IPS-20b (cell line): Measurements from ENCODE around the gene PPP1R14C.
"Not testable (repeated sequence)": the region's sequence is repeated elsewhere in the genome, so short reads cannot be mapped to it uniquely, and the experiment has no call there.

Source experiments
- H3K27ac ChIP-seq: one replicate; pipeline ENCODE4 v1.5.1; 2013; ENCODE audit warnings: low read length
- H3K27me3 ChIP-seq: 2 replicates; pipeline ENCODE4 v1.6.1; 2013; ENCODE audit warnings: mild to moderate bottlenecking, low read length, inconsistent platforms; ENCODE audit not compliant: insufficient read depth
- H3K36me3 ChIP-seq: 2 replicates; pipeline ENCODE4 v1.6.1; 2013; ENCODE audit warnings: low read depth, mild to moderate bottlenecking, inconsistent platforms, low read length, moderate library complexity; ENCODE audit not compliant: insufficient read depth
- H3K4me1 ChIP-seq: 2 replicates; pipeline ENCODE4 v1.6.1; 2013; ENCODE audit warnings: mild to moderate bottlenecking, control low read depth, inconsistent platforms, low read length, moderate library complexity; ENCODE audit not compliant: insufficient read depth
- H3K4me3 ChIP-seq: 2 replicates; pipeline ENCODE4 v1.5.1; 2013; ENCODE audit warnings: mild to moderate bottlenecking, low read length, inconsistent platforms
- H3K9ac ChIP-seq: 2 replicates; pipeline ENCODE4 v1.6.1; 2013; ENCODE audit warnings: low read depth, mild to moderate bottlenecking, inconsistent platforms, low read length, moderate library complexity
- H3K9me3 ChIP-seq: 2 replicates; pipeline ENCODE4 v1.6.1; 2013; ENCODE audit warnings: mild to moderate bottlenecking, low read depth, low read length, inconsistent platforms; ENCODE audit not compliant: insufficient read depth

Gene PPP1R14C

GRCh38 chr6:150184850-150185731, 42.2 kb downstream of the PPP1R14C start:
- Histone ChIP-seq H3K36me3 (no peaks in the 10 kb centered on the region), H3K4me1 (no peaks in the 10 kb centered on the region), H3K27me3 (no peaks in the 10 kb centered on the region), H3K9ac (no peak overlapping the region), H3K9me3 (no peaks in the 10 kb centered on the region), H3K27ac (no peak overlapping the region), H3K4me3 (no peak overlapping the region)

GRCh38 chr6:150185732-150186117, 42.9 kb downstream of the PPP1R14C start:
- H3K4me1 ChIP-seq, result no peaks in the 10 kb centered on the region
- H3K27me3 ChIP-seq, result no peaks in the 10 kb centered on the region
- H3K4me3 ChIP-seq, result no peak overlapping the region

GRCh38 chr6:150186129-150186898, 43.5 kb downstream of the PPP1R14C start:
- Histone ChIP-seq H3K27ac (no peak overlapping the region), H3K4me1 (no peaks in the 10 kb centered on the region), H3K36me3 (no peaks in the 10 kb centered on the region), H3K9me3 (no peaks in the 10 kb centered on the region), H3K9ac (no peak overlapping the region), H3K4me3 (no peak overlapping the region), H3K27me3 (no peaks in the 10 kb centered on the region; the same call in 1 of the 2 replicates)

More at GRCh38 chr6:150185732-150186117, 42.9 kb downstream of the PPP1R14C start:
- H3K36me3 ChIP-seq, result no peaks in the 10 kb centered on the region
- no peak overlapping the region for H3K9ac ChIP-seq
- no peak overlapping the region for H3K27ac ChIP-seq
- H3K9me3 ChIP-seq, result no peaks in the 10 kb centered on the region

DNA sequence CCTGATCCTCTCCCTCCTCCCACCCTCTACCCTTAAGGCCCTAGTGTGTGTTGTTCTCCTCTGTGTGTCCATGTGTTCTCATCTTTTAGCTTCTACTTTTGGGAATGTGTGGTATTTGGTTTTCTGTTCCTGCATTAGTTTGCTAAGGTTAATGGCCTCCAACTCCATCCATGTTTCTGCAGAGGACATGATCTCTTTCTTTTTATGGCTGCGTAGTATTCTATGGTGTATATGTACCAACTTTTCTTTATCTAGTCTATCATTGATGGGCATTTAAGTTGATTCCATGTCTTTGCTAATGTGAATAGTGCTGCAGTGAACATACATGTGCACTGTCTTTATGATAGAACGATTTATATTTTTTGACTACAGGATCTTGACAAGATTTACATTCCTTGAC, 44.6 kb downstream of the PPP1R14C start:
- not testable (repeated sequence) for H3K27ac ChIP-seq, H3K27me3 ChIP-seq, H3K36me3 ChIP-seq, H3K9ac ChIP-seq, H3K4me1 ChIP-seq, H3K9me3 ChIP-seq, H3K4me3 ChIP-seq

DNA sequence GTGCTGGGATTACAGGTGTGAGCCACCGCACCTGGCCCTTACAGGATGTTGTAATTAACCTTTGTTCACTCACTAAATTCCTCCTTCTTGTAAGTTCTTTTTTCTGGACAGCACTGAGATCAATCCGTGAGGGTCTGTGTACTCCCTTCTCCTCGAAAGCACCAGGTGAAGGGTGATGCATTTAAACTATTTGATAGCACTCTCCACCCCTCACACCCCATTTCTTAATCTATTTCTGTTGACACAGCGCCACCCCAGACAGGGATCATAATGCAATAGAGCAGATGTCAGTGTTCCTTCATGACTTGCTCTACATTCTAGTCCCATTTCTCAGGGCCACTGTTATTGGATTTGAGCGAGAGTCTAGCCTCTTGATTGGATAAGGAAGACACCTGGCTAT, 46.3 kb downstream of the PPP1R14C start:
- H3K27ac ChIP-seq, result no peak overlapping the region
- no peaks in the 10 kb centered on the region; the same call in 1 of the 2 replicates for H3K27me3 ChIP-seq
- H3K4me1 ChIP-seq, result no peaks in the 10 kb centered on the region
- H3K9me3 ChIP-seq, result peaks cover 8% of the 10 kb centered on the region
- no peak overlapping the region for H3K9ac ChIP-seq
- H3K36me3 ChIP-seq, result no peaks in the 10 kb centered on the region
- no peak overlapping the region for H3K4me3 ChIP-seq

DNA sequence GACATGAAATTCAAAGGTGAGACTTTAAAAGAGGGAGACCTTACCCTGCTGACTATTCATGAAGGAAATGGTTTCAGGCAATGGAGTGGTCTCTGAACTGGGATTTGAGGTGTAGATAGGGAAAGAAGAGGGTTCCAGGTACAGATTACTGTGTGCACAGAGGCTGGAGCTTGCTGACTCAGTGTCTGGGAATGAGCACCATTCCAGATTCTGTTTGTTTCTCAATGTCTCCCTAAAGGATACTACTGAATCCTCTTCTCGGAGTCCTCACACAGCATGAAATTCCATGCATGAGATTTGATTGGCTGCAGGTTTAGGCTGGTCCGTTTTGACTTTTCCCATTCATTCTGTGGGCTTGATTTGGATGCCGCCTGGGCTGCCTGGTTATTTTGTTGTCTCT, 49.0 kb downstream of the PPP1R14C start:
- Histone ChIP-seq H3K4me3 (no peak overlapping the region), H3K27me3 (no peaks in the 10 kb centered on the region; the same call in 1 of the 2 replicates), H3K27ac (no peak overlapping the region), H3K36me3 (no peaks in the 10 kb centered on the region), H3K9me3 (peaks cover 8% of the 10 kb centered on the region), H3K4me1 (no peaks in the 10 kb centered on the region), H3K9ac (no peak overlapping the region)

GRCh38 chr6:150194195-150194594, 51.4 kb downstream of the PPP1R14C start:
- H3K27ac ChIP-seq, result no peak overlapping the region
- no peaks in the 10 kb centered on the region for H3K36me3 ChIP-seq
- no peak overlapping the region for H3K4me3 ChIP-seq
- H3K9me3 ChIP-seq, result peaks cover 8% of the 10 kb centered on the region
- no peaks in the 10 kb centered on the region for H3K4me1 ChIP-seq
- no peaks in the 10 kb centered on the region; the same call in 1 of the 2 replicates for H3K27me3 ChIP-seq
- H3K9ac ChIP-seq, result no peak overlapping the region

- Histone ChIP-seq H3K36me3 (no peaks in the 10 kb centered on the region), H3K9me3 (peaks cover 8% of the 10 kb centered on the region), H3K27me3 (no peaks in the 10 kb centered on the region), H3K4me3 (no peak overlapping the region), H3K4me1 (no peaks in the 10 kb centered on the region), H3K27ac (no peak overlapping the region), H3K9ac (no peak overlapping the region)
Observed at GRCh38 chr6:150195996-150196417, 53.2 kb downstream of the PPP1R14C start.

GRCh38 chr6:150196942-150197745, 54.3 kb downstream of the PPP1R14C start:
- H3K27me3 ChIP-seq, result no peaks in the 10 kb centered on the region
- no peaks in the 10 kb centered on the region for H3K4me1 ChIP-seq
- no peak overlapping the region for H3K4me3 ChIP-seq
- no peak overlapping the region for H3K9ac ChIP-seq
- no peaks in the 10 kb centered on the region for H3K36me3 ChIP-seq
- H3K27ac ChIP-seq, result no peak overlapping the region
- H3K9me3 ChIP-seq, result peaks cover 5% of the 10 kb centered on the region

DNA sequence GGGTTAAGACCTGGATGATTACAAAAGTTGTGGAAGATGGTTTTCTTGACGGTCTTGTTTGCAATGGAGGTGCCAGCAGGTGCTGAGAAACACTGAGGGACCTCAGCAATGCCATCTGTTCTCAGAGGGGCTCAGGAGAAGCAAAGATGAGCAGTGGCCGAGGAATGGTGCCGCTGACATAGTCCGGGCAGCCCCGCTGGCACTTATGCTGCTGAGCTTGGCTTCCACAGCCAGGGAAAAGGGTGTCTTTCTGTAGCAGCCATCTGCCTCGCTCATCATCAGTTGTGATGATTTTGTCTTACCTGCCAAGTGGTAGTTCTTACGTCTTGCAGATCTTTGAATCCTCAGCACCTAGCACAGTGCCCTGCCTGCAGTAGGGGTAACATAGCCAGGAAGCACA, 55.7 kb downstream of the PPP1R14C start:
- no peaks in the 10 kb centered on the region for H3K9me3 ChIP-seq
- H3K4me1 ChIP-seq, result no peaks in the 10 kb centered on the region
- H3K9ac ChIP-seq, result no peak overlapping the region
- no peak overlapping the region for H3K4me3 ChIP-seq
- no peak overlapping the region for H3K27ac ChIP-seq
- no peaks in the 10 kb centered on the region for H3K27me3 ChIP-seq
- no peaks in the 10 kb centered on the region for H3K36me3 ChIP-seq

DNA sequence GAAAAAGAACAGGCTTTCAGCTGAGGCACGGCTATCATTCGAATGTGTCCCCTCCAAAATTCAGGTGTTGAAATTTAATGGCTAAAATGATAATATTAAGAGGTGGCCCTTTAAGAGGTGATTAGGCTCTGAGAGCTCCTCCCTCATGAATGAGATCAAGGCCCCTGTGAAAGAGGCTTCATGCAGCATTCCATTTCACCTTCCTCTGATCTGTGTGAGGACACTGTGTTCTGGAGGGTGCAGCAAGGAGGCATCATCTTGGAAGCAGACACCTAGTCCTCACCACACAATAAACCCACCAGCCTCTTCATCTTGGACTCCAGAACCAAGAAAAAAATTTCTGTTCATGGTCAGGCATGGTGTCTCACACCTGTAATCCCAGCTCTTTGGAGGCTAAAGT, 56.4 kb downstream of the PPP1R14C start:
- Histone ChIP-seq H3K27me3 (no peaks in the 10 kb centered on the region), H3K9ac (no peak overlapping the region), H3K9me3 (no peaks in the 10 kb centered on the region), H3K36me3 (no peaks in the 10 kb centered on the region), H3K27ac (no peak overlapping the region), H3K4me3 (no peak overlapping the region), H3K4me1 (no peaks in the 10 kb centered on the region)
